Spleen (tissue), 7 donors: ENCODE data around the gene TNFRSF1B.

Experiments
- CTCF ChIP-seq, 11 experiments: fragments of 200-600 bp in 7 of 11; fragments of 450-650 bp in 4 of 11; sonication (generic) in 4 of 11; IDR thresholded peaks in 8 of 11; conservative IDR thresholded peaks in 3 of 11; 1 replicate in 7 of 11; 2 replicates in 4 of 11; pipeline versions ENCODE4 v1.4.0 to v1.8.0; 2016 to 2021; ENCODE audit warnings: antibody characterized with exemption in 11 of 11, inconsistent platforms in 4 of 11, mild to moderate bottlenecking in 1 of 11
- POLR2A ChIP-seq, 3 donors: fragments of 450-650 bp; IDR thresholded peaks; one replicate each; pipeline ENCODE4 v1.5.1; 2017; ENCODE audit warnings: antibody characterized with exemption in 3 of 3, mild to moderate bottlenecking in 1 of 3
- donor health status: DM: no; HTN: no; CAD: no; lungs with moderate emphysema.
- donor health status: DM: no; HTN: no; CAD: no.
- donor health status: DM: no; HTN: no; CAD: no.

GRCh38 chr1:12249748-12250147, 83.0 kb downstream of the TNFRSF1B start:
- TF ChIP-seq POLR2A (IDR thresholded peaks at IDR 0.05) = no peak
- TF ChIP-seq CTCF (IDR thresholded peaks at IDR 0.05 in 8 of 11, conservative IDR thresholded peaks at IDR 0.05 in 3 of 11) = no peak
